Stimulated activated CD4-positive, alpha-beta T cell treated with anti-CD3 and anti-CD28 coated beads, Interleukin-1b, Interleukin-23, amount 100 ng/mL, for 24 hours (primary cell): Measurements from ENCODE around the gene LIMA1.
"Not testable (repeated sequence)": the region's sequence is repeated elsewhere in the genome, so short reads cannot be mapped to it uniquely, and the experiment has no call there.

ENCODE experiments used
- DNase-seq, 4 experiments: peaks; one replicate each; pipeline ENCODE4 v3.0.0-alpha.2; 2020; ENCODE audit warnings: low read depth in 4 of 4, low spot score in 1 of 4

The LIMA1 gene

DNA sequence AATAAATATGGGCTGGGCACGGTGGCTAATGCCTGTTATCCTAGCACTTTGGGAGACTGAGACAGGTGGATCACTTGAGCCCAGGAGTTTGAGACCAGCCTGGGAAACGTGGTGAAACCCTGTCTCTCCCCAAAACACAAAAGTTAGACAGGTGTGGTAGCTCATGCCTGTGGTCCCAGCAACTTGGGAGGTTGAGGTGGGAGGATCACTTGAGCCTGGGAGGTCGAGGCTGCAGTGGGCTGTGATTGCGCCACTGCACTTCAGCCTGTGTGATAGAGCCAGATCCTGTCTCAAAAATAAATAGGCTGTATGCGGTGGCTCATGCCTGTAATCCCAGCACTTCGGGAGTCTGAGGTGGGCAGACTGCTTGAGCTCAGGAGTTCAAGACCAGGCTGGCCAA, 135.3 kb downstream of the LIMA1 start:
- DNase-seq: not testable (repeated sequence)

- DNase-seq: no peak
Measured at GRCh38 chr12:50147281-50147680, 136.0 kb downstream of the LIMA1 start.

GRCh38 chr12:50145439-50145838, 137.9 kb downstream of the LIMA1 start:
- no peak for DNase-seq

GRCh38 chr12:50142993-50143392, 140.3 kb downstream of the LIMA1 start:
- DNase-seq: no peak

DNA sequence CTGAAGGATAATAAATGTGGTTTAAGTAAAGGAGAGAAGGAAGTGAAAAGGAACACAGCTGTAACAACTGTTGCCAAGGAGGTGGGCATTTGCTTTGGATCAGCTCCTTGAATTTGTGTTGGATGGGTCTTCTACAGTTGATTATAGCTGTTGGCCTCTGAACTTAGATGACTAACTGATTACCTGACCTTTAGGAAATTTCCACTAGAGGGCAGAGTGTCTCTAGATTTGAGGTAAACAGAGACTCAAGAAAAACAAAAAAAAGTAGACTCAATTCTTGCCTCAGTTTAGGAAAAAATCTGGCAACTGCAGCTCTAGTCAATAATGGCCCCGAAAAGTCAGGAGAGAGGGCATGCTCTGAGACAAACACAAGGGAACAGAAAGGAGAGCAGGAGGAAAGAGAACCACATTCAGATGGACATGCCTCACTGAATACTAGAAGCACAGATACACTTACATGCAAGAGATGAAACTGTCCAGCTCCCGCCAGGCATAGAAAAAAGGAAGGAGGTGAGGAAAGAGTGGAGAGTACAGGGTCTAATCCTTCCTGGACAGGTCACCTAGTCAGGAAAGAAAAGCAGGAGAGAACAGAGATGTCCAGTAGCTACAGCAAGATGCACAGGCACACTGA, 150.7 kb downstream of the LIMA1 start:
- DNase-seq: no peak

- no peak for DNase-seq
Measured at GRCh38 chr12:50129290-50129689, 154.0 kb downstream of the LIMA1 start.

GRCh38 chr12:50127546-50127945, 155.8 kb downstream of the LIMA1 start:
- no peak for DNase-seq
